ENCODE measurements around the gene TPCN2.

The TPCN2 gene

DNA sequence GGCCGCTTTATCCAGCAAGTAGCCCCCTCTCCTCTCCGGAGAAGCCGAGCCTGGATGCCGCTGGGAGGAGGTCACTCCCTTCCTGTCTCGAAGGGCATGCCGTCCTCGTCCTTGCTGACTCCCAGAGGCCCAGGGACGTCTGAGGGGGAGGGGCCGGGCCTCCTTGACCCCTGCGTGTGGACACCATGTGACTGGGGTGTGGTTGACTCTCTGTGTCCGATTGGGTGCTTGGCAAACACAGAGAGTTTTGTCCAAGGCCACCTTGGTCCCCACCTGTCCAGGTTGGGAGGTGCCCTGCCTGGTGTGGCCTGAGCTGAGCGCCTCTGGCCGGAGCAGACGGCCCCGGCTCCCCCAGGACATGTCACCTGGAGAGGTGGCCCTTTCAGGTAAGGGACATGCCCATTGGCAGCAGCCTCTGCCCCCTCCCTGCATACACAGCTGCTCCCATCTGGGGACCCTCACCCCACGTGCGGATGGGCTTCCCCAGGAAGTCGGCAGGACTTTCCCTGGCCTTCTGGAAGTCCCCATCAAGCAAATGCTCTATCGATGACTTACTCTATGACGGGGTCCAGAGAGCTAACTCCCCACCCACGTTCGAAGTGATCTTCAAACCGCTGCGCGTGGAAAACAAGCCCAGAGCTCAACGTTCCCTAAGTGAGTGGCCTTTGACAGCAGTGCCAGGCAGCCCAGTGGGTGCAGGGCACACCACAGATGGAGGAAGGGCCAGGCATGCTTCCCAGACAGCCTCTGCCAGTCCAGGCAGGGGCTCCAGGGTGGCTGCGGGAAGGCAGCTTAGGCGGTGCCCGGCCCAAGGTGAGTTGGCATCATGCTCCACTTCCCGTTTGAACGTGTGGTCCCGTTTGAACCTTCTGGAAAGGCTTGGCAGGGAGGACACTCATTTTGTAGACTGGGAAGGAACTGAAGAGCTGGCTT lies 106.8 kb downstream of the TPCN2 start, which contains the start of gene SMIM38:
Gene SMIM38, plus strand, starts transcription at position 634 of the 933 bp plus-strand sequence. CDS start 1,912 bp downstream, outside the sequence.
- DNase-seq = no peak

- no peak for DNase-seq
Measured at GRCh38 chr11:69156235-69156639, 107.5 kb downstream of the TPCN2 start.

GRCh38 chr11:69156673-69157155 lies 108.0 kb downstream of the TPCN2 start:
- no peak for DNase-seq

DNA sequence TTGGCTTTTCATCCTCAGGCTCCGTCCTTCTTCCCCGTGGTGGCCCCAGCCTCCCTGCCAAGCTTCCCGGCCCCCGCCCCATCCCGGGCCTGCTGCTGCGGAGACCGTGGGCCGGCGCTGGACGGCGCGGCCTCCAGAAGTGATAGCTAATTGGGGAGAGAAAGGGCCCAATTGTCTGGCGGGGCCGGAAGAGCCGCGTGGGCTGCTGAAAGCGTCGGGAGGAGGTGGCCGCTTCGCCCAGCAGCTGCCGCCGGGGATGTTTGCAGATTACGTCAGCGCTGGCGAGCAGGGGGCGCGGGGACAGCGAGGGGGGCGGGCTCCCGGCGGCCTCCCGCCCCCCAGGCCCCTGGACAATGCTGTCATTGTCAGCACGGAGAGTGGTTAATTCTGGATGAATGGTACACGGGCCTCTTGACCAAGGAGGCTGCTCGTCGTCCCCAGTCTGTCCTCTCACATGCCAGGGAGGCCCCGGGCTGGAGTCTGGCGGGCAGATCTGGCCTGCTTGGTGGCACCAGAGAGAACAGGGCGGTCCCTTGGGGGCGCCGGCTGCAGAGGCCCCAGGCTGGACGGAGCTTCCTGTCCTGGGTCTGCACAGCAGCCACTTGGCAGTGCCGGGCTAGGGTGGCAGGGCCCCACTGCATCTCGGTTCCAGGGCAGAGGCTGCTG lies 108.6 kb downstream of the TPCN2 start:
- no peak for DNase-seq

DNA sequence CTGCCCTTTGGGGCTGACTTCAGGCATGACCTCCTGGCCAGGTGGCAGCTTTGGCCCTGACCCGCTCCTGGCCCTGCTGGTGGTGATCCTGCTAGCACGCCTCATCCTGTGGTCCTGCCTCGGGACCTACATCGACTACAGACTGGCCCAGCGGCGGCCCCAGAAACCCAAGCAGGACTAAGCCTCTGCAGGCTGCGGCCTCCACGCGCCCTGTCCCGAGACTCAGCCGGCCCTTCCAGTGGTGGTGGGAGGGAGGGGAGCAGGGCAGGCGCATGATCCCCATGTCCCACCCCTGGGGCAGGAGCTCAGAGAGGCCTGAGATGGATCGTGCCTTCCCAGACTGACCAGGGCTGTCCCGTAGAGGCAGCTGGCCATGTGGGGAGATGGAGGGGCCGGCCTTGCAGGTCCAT lies 109.1 kb downstream of the TPCN2 start:
- DNase-seq = no peak

- DNase-seq = no peak
Measured at GRCh38 chr11:69158301-69159149, 109.8 kb downstream of the TPCN2 start.

DNA sequence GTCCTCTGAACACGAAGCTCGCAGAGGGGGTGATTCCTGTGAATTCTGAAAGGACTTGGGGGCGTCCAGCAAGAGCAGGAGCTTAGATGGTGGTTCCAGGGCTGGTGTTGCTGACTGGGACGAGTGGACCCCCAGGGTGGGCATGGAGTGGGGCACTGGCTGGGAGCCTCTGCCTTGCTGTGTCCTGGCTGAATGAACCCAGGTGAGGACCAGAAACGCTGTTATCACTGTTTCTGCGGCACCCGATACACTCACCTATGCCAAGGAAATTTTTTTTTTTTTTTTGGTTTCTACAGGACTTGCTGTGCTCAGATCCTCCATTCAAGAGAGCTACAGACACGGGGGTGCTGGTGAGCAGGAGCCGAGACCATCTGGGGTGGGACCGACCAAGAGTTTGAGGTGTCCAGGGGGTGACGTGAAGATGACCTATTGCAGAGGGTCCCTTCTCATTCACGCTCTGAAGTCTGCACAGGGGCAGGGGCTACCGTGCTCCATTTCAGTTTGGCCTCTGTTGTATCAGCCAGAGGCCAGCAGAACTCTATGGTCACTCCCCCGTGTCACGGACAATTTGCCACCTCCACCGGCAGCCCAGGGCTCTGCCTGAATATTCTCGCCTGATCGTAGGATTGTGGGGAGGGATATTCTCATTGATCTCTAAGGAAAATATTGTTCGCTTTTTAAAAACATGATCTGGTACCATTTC lies 110.6 kb downstream of the TPCN2 start:
- DNase-seq = no peak

DNA sequence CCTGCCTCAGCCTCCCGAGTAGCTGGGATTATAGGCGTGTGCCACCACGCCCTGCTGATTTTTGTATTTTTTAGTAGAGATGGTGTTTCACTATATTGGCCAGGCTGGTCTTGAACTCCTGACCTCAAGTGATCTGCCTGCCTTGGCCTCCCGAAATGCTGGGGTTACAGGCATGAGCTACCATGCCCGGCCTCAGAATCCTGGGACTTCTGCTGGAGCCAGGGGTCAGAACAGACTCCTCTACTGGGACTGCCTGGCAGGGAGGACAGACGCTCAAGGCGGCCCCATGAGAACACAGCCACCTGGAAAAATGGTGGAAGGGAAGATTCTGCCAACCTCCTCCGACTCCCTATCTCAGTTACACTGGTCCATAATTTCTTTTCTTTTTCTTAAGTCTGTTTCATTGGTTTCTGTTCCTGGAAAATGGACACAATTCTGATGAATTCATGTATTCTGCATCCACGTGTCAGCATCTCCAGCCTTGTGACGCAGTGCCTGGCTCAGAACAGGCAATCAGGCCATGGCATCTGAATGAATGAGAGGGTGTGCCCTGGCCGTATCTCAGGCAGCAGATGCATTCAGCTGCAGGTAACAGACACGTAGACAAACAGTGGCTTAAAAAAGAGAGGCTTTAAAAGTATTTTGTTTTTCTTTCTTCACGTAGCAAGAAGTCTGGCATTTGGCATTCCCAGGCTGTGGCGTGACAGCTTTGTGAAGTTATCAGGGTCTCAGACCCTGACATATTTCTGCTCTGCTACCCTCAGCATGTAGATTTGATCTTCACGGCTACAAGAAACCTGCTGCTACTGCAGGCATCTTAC lies 111.8 kb downstream of the TPCN2 start:
- no peak for DNase-seq

GRCh38 chr11:69161117-69161407 lies 112.3 kb downstream of the TPCN2 start:
- DNase-seq = no peak

GRCh38 chr11:69162505-69162904 lies 113.8 kb downstream of the TPCN2 start:
- DNase-seq = no peak

DNA sequence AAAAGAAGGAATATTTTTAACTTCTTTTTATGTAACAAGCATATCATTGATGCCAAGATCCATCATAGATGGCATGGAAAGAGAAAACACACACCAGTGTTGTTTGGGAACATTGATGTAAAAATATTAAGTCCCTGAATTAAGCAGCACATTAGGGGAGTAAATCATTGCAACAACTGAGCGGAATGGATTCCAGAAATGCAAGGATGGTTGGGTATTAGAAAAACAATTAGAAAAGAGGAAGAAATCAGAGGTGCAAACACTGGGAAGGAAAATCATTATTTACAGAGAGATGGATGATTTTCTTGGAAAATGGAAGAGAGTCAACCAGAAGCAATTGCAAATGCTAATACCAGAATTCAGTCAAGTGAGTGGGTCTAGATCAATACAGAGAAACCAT lies 115.1 kb downstream of the TPCN2 start:
- no peak for DNase-seq

DNA sequence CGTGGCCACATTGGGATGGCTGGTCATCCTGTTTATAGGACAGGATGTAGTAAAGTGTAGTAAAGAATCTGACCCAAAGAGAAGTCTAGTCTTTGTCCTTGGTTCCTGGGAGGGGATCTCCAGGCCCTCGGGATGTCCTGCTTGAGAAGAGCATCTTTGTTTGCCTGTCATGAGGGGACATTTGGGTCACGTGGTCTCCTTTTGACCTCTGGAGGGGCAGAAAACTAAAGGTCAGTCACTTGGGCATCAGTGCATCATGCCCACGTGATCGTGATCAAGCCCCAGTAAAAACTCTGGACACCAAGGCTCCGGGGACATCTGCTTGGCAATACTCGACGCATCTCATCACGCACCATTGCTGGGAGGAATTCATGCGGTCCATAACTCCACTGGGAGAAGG lies 116.1 kb downstream of the TPCN2 start:
- DNase-seq = no peak

DNA sequence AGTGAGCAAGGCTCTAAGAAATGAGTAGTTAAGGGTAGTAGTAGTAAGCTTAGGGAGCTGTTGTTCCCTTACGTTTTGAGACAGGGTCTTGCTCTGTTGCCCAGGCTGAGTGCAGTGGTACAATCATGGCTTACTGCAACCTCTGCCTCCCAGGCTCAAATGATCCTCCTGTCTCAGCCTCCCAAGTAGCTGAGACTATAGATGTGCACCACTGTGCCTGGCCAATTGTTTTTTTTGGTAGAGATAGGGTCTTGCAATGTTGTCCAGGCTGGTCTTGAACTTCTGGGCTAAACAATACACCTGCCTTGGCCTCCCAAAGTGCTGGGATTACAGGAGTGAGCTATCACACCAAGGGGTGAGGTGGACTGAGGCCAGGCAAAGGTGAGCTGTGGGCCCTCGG lies 117.0 kb downstream of the TPCN2 start:
- DNase-seq = no peak

- DNase-seq = peak; percentile 43
Measured at GRCh38 chr11:69166218-69167115, 117.7 kb downstream of the TPCN2 start.

DNA sequence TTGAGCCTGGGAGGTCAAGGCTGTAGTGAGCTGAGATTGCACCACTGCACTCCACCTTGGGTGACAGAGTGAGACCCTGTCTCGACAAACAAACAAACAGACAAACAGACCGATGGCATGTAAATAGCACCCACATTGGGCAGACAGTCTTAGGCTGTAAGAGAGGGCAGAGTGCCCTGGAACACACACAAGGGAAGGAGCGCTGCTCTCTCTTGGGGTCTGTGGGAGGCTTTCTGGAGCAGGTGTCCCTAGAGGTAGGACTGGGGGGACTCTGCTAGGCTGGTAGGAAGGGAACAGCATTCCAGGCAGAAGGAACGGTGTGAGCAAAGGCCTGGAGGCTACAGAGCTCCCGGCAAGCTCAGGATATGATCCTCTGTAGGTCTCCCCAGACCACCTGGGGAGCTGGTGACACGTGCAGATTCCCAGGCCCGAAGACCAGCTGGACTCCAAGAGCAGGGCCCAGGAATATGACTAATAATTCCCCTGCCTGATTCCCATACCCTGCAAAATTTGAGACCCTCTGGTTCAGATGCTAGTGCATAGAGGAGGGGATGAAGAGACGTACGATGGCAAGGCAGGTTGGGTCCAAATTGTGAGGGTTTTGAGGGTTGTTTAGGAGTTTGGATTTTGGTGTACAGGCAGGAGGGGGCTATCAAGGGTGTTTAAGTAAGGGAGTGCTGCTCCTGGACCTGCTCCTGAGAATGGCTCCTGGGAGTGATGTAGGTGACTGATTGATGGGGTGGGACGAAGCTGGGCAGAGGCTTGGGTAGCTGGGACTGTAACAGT lies 118.6 kb downstream of the TPCN2 start:
- no peak for DNase-seq

DNA sequence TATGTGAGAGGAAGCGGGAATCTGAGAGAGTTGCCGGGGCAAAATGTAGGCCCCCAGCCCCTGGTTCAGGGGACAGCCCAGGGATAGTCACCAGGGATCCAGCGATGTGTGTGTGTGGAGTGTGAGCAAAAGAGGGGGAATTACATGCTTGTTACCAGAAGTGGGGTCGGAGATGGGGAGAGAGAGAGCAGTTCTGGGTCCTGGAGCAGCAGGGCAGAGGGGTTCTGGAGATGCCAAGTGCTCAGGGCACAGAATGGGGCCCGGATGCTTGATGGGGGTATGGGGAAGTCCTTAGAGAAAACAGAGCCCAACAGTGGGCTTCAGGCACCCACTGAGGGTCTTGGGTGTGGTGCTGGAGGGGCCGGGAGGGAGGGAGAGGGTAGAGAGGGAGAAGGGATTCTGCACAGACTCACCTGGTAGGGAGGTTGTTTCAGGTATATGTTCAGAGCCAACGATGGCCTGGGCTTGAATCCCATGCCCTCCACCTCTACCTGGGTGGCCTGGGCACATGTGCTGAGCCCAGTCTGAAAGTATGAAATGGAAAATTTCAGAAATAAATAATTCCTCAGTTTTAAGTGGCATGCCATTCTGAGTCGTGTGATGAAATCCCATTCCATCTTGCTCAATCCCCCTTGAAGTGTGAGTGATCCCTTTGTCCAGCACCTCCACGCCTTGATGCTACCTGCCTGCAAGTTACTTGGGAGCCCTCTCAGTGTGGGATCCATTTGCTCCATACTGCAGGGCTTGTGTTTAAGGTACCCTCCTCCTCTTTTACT lies 119.4 kb downstream of the TPCN2 start:
- no peak for DNase-seq

- no peak for DNase-seq
Measured at GRCh38 chr11:69169479-69169878, 120.7 kb downstream of the TPCN2 start.

GRCh38 chr11:69170704-69171103 lies 122.0 kb downstream of the TPCN2 start:
- DNase-seq = no peak

Data from activated CD4-positive, CD25-positive, alpha-beta regulatory T cell treated with anti-CD3 and anti-CD28 coated beads, Interleukin-2, amount 50 U/mL, for 72 hours (primary cell).